Measurements from ENCODE around the gene SLC24A3. TPM values are rescaled to one million over a fixed set of nuclear protein-coding genes. Genes with fewer than 3 reads are reported as not detected.

SLC24A3 gene
- total RNA-seq, 2 experiments from 2014 or later: not detected

GRCh38 chr20:19446246-19446645 is 233.8 kb downstream of the SLC24A3 start:
- intact Hi-C loops (cut with micrococcal nuclease; ENCODE audit: unreplicated experiment): no loop called here
- Histone ChIP-seq H3K79me2 (ENCODE audit: insufficient read depth, low read depth, low read length) (no peaks in the 10 kb centered on the region), H3K9me3 (ENCODE audit: low read length) (no peaks in the 10 kb centered on the region), H3K4me3 (ENCODE audit: low read depth, low read length, poor library complexity, severe bottlenecking) (no peak overlapping the region), H3K9me2 (ENCODE audit: insufficient read depth, low read length) (no peaks in the 10 kb centered on the region), H2AFZ (ENCODE audit: low read length) (no peak overlapping the region), H3K27ac (ENCODE audit: low read depth, low read length, poor library complexity, severe bottlenecking) (no peak overlapping the region), H3K4me2 (ENCODE audit: low read length) (no peak overlapping the region), H3K36me3 (ENCODE audit: insufficient read depth, low read length) (no peaks in the 10 kb centered on the region), H4K20me1 (ENCODE audit: insufficient read depth, low read length) (no peaks in the 10 kb centered on the region), H3K4me1 (ENCODE audit: insufficient read depth, low read length, poor library complexity, severe bottlenecking) (no peaks in the 10 kb centered on the region)
- no peak for TF ChIP-seq CTCF (conservative IDR thresholded peaks at IDR 0.05; ENCODE audit: low read length)
- no peak for TF ChIP-seq EZH2phosphoT487 (IDR thresholded peaks at IDR 0.05; ENCODE audit: borderline replicate concordance, low read depth, low read length)
- CTCF ChIA-PET (ENCODE audit: unreplicated experiment): no interaction called here
- POLR2A ChIA-PET: no interaction called here
- BruUV-seq (replicated peaks): no TSS peak
- no peak for DNase-seq (ENCODE audit: low spot score)

- Histone ChIP-seq H3K4me2 (ENCODE audit: low read length) (no peak overlapping the region), H3K36me3 (ENCODE audit: insufficient read depth, low read length) (no peaks in the 10 kb centered on the region), H2AFZ (ENCODE audit: low read length) (no peak overlapping the region), H3K27ac (ENCODE audit: low read depth, low read length, poor library complexity, severe bottlenecking) (no peak overlapping the region), H4K20me1 (ENCODE audit: insufficient read depth, low read length) (no peaks in the 10 kb centered on the region), H3K9me2 (ENCODE audit: insufficient read depth, low read length) (no peaks in the 10 kb centered on the region), H3K4me1 (ENCODE audit: insufficient read depth, low read length, poor library complexity, severe bottlenecking) (no peaks in the 10 kb centered on the region), H3K79me2 (ENCODE audit: insufficient read depth, low read depth, low read length) (no peaks in the 10 kb centered on the region), H3K4me3 (ENCODE audit: low read depth, low read length, poor library complexity, severe bottlenecking) (no peak overlapping the region), H3K9me3 (ENCODE audit: low read length) (no peaks in the 10 kb centered on the region)
- POLR2A ChIA-PET: no interaction called here
- TF ChIP-seq EZH2phosphoT487 (IDR thresholded peaks at IDR 0.05; ENCODE audit: borderline replicate concordance, low read depth, low read length) (no peak), CTCF (conservative IDR thresholded peaks at IDR 0.05; ENCODE audit: low read length) (no peak)
- no TSS peak for BruUV-seq (replicated peaks)
- CTCF ChIA-PET (ENCODE audit: unreplicated experiment): no interaction called here
- intact Hi-C loops (cut with micrococcal nuclease; ENCODE audit: unreplicated experiment): no loop called here
- no peak for DNase-seq (ENCODE audit: low spot score)
Measured at GRCh38 chr20:19448632-19449031, 236.2 kb downstream of the SLC24A3 start.

DNA sequence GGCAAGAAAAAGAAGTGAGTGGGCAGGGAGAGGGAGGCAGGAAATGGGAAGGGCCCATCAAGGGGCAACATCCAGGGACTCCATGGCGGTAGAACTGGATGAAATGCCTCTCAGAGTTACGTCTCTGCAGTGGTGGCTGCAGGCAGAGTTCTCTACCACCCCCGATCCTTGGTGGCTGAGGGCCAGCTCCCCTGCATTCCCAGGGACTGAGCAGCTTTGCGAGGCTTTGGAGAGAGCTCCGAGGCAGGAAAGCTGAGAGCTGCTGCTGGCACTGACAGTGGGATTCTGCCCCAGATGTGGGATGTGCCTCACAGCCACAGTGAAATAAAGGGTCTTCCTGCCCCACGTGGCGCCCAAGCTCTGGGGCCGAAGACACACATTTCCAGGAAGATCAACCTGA is 236.6 kb downstream of the SLC24A3 start:
- CTCF ChIA-PET (ENCODE audit: unreplicated experiment): no interaction called here
- DNase-seq (ENCODE audit: low spot score): no peak
- H3K27ac ChIP-seq (ENCODE audit: low read depth, low read length, poor library complexity, severe bottlenecking): no peak overlapping the region
- no peaks in the 10 kb centered on the region for H4K20me1 ChIP-seq (ENCODE audit: insufficient read depth, low read length)
- no peaks in the 10 kb centered on the region for H3K4me1 ChIP-seq (ENCODE audit: insufficient read depth, low read length, poor library complexity, severe bottlenecking)
- intact Hi-C loops (cut with micrococcal nuclease; ENCODE audit: unreplicated experiment): no loop called here
- POLR2A ChIA-PET: no interaction called here
- TF ChIP-seq EZH2phosphoT487 (IDR thresholded peaks at IDR 0.05; ENCODE audit: borderline replicate concordance, low read depth, low read length): no peak
- no peak for TF ChIP-seq CTCF (conservative IDR thresholded peaks at IDR 0.05; ENCODE audit: low read length)
- BruUV-seq (replicated peaks): no TSS peak
- no peak overlapping the region for H2AFZ ChIP-seq (ENCODE audit: low read length)
- no peaks in the 10 kb centered on the region for H3K79me2 ChIP-seq (ENCODE audit: insufficient read depth, low read depth, low read length)
- H3K9me2 ChIP-seq (ENCODE audit: insufficient read depth, low read length): no peaks in the 10 kb centered on the region
- H3K9me3 ChIP-seq (ENCODE audit: low read length): no peaks in the 10 kb centered on the region
- no peaks in the 10 kb centered on the region for H3K36me3 ChIP-seq (ENCODE audit: insufficient read depth, low read length)
- no peak overlapping the region for H3K4me3 ChIP-seq (ENCODE audit: low read depth, low read length, poor library complexity, severe bottlenecking)
- no peak overlapping the region for H3K4me2 ChIP-seq (ENCODE audit: low read length)

Measured in OCI-LY7 (cell line).